Kasumi-1 (cell line): Measurements from ENCODE around the gene HOXC6.

Experiments used
- DNase-seq, 2 experiments: peaks; one replicate each; lab custom pipeline; 2025; lab: John Stamatoyannopoulos, UW

HOXC6 gene

GRCh38 chr12:54042970-54043853 is 15.0 kb downstream of the HOXC6 start:
- DNase-seq = no peak

- DNase-seq = no peak
Observed at GRCh38 chr12:54044425-54045103, 16.3 kb downstream of the HOXC6 start.

GRCh38 chr12:54045401-54045800 is 17.2 kb downstream of the HOXC6 start:
- no peak for DNase-seq

DNA sequence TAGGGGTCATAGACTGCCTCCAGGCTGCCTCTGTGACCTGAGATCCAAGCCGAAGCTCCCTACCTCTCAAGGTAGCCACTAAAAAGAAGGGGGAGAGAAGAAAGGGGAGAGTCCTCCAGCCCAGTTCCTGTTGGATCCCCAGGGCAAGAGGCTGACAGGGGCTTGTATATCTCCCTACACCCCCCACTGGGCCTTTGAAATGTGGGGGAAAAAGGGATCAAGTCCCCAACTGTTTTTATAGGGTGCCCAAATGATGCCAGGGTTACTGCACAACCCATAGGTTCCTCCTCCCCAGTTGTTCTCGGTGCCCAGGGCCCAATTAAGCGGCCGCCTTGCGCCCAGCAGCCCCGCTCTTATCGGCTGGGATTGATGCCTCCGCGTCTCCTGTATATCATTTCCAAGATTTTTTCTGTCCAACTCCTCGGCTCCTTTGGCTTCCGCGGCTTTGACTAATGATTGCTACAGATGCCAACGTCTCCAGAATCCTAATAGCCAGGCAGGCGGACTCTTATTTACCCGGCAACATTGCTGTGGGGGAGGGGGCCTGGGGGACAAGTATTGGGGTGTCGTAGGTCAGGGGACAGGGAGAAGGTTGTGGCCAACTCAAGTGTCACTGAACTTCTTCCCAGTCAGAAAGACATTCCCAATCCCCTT is 17.8 kb downstream of the HOXC6 start:
- no peak for DNase-seq

- DNase-seq = no peak
Observed at GRCh38 chr12:54046809-54047159, 18.5 kb downstream of the HOXC6 start.

GRCh38 chr12:54047160-54047963 is 19.1 kb downstream of the HOXC6 start:
- DNase-seq = no peak

- DNase-seq = no peak
Observed at GRCh38 chr12:54047964-54048303, 19.7 kb downstream of the HOXC6 start.

- no peak for DNase-seq
Observed at GRCh38 chr12:54048406-54049093, 20.3 kb downstream of the HOXC6 start.

GRCh38 chr12:54049108-54049507 is 20.9 kb downstream of the HOXC6 start:
- DNase-seq = no peak

DNA sequence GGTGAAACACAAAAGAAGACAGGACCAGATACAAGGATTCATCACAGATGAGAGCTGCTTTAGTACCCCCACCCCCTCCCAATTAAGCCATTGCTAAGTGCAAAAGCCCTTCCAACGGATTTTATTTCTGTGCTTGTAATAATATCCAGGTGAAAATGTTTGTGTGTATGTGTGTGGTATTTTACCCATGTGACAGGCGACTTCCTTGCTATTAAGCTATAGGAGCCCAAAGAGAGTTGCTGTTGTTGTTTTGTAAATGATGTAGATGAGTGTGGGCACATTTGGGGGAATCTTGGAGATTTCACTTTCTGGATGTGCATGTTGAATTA is 22.2 kb downstream of the HOXC6 start:
- DNase-seq = no peak

DNA sequence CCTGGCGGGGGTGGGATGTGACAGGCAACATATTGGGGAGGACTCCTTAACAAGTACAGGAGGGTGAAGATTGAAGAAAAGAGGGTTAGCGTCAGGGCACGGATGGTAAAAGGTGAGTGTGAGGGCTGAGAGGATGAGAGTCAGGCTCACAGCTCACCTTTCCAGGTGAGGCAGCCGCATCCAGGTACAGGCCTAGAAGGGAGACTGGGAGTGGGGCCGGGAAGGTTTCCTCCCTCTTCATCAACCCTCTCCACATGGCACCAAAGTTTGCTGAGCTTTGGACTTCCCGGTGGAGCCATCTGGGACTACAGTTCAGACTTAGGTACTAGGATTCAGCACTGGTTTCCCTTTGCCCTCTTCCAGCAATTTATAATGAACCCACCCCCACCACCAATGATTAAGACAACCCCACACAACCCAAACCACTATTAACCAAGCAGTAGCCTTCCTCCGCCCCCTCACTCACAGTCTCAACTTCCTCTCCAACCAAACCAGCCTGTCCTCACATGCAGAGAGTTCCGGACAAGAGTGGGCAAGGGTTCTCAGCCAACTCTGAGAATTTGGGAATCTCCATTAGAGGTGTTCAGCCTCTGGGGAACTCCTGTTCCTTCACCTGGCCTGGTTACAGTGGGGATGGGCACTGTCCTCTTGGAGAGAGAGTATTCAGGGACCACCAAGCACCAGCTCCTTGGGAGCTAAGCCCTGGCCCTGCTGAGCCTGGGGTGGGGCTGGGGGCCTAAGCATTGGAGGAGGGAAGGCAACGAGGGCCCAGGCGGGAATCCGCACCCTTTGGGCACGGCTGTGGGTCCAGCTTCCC is 23.0 kb downstream of the HOXC6 start:
- DNase-seq = no peak

DNA sequence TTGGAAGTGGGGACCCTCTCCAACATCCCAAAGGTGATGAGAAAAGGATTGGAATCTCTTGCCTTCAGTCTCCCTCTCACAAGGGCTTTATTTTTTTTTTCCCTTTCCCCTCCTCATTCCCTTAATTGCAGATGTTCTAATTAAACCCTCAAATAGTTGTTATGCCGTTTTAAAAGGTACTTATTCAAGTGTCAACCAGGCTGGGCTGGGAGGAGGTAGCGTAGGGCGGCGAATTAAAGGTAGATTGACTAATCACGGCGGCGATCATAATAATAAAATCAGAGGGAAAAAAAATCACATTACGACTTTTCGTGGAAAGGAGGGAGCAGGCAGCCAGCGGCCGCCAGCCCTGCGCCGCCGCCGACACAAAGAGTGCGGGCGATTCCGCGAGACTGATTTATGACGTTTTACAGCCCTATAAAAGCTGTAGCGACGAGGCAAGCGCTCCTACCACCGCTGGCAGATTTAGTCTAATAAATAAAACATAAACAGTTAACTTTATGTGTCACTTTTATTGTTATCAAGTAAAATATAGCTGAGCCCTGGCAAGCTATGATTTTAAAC is 23.7 kb downstream of the HOXC6 start:
- DNase-seq = no peak

DNA sequence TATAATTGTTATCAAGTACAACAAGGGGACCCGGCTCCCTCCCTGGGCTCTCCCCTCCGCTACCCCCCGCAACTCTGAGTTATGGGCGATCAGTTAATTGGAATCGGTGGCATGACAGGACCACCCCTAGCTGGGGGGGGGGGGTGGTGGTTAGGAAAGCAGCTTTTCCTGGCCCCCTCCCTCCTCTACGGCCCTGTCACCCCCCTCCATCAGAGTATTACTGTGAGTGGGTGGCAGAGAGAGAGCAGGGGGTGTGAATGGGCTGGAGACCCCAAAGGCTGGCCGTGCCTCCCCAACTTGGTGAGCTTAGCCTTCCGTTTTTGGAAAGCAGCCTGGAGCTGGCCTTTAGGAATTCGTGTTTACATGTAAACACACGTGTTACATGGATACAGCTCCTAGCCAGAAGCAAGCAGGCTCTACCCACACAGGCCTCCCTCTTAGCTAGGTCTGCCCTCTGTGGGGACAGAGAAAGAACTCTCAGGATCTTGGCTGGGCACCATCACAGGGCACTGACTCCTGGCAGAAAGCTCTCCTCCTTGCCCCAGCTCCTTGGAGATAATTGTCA is 24.3 kb downstream of the HOXC6 start:
- DNase-seq = no peak

DNA sequence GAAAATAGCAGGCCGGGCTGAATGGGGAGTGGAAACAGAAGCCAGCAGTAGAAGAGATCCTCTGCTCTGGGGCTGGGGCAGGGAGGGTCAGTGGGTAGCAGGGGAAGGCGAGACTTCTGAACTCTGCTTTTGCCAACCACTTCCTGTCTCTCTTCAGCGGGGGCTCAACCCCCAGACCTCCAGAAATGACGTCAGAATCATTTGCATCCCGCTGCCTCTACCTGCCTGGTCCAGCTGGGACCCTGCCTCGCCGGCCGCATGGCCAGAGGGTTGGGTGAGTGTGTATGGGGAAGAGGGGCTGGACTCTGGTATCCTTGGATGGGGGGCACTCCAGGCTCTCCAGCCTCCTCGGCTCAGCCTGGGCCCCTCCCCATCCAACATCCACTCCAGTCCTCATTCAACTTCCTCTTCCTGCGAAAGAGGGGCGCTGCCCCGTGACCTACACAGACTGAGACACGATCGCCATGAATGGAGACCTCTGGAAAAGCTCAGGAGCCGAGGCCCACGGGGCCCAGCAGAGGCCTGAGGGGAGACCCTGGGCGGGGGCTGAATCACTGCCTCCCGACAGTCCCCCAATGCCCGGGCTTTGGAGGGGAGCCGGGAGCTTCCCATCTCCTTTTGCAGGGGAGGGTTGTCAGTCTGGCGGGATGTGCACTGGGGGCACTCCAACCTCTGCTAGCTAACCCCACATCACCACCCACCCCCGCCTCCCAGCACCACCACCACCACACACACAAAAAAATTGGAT is 24.9 kb downstream of the HOXC6 start:
- no peak for DNase-seq

GRCh38 chr12:54053751-54054741 is 25.8 kb downstream of the HOXC6 start, which contains the start of gene HOXC4:
Gene HOXC4 (plus strand): TSS chr12:54053835. CDS start chr12:54053923, 88 bp downstream.
- DNase-seq = no peak

GRCh38 chr12:54054742-54055194 is 26.5 kb downstream of the HOXC6 start:
- no peak for DNase-seq

DNA sequence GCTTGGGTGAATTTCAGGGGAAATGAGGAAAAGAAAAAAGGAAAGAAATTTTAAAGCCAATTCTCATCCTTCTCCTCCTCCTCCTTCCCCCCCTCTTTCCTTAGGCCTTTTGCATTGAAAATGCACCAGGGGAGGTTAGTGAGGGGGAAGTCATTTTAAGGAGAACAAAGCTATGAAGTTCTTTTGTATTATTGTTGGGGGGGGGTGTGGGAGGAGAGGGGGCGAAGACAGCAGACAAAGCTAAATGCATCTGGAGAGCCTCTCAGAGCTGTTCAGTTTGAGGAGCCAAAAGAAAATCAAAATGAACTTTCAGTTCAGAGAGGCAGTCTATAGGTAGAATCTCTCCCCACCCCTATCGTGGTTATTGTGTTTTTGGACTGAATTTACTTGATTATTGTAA is 27.3 kb downstream of the HOXC6 start:
- no peak for DNase-seq

GRCh38 chr12:54056110-54056509 is 27.9 kb downstream of the HOXC6 start:
- no peak for DNase-seq
